ENCODE results near the gene FOXN1.

FOXN1 gene

GRCh38 chr17:28482551-28483199 is 23.5 kb upstream of the FOXN1 start:
- H3K36me3 Mint-ChIP-seq (ENCODE audit: insufficient read depth) = peaks cover 2% of the 10 kb centered on the region
- H3K4me3 Mint-ChIP-seq = no peak overlapping the region
- H3K9me3 Mint-ChIP-seq = no peaks in the 10 kb centered on the region
- ATAC-seq (replicated peaks; ENCODE audit: extremely low read depth, poor library complexity, severe bottlenecking) = no peak
- no peak overlapping the region for H3K27ac Mint-ChIP-seq (ENCODE audit: low read depth)
- H3K27me3 Mint-ChIP-seq = no peaks in the 10 kb centered on the region
- peaks cover 4% of the 10 kb centered on the region for H3K4me1 Mint-ChIP-seq
- no peak for DNase-seq (ENCODE audit: low spot score in 2 of 2)

- no peaks in the 10 kb centered on the region for H3K27me3 Mint-ChIP-seq
- H3K4me3 Mint-ChIP-seq = no peak overlapping the region
- H3K36me3 Mint-ChIP-seq (ENCODE audit: insufficient read depth) = peaks cover 3% of the 10 kb centered on the region
- ATAC-seq (replicated peaks; ENCODE audit: extremely low read depth, poor library complexity, severe bottlenecking) (no peak), DNase-seq (ENCODE audit: low spot score in 2 of 2) (no peak)
- H3K9me3 Mint-ChIP-seq = no peaks in the 10 kb centered on the region
- peaks cover 4% of the 10 kb centered on the region for H3K4me1 Mint-ChIP-seq
- peak overlapping the region; percentile 39 for H3K27ac Mint-ChIP-seq (ENCODE audit: low read depth)
Measured at GRCh38 chr17:28484296-28484695, 21.9 kb upstream of the FOXN1 start.

GRCh38 chr17:28485049-28485448 is 21.1 kb upstream of the FOXN1 start:
- Mint-ChIP-seq H3K9me3 (no peaks in the 10 kb centered on the region), H3K36me3 (ENCODE audit: insufficient read depth) (peaks cover 3% of the 10 kb centered on the region), H3K4me1 (peaks cover 4% of the 10 kb centered on the region), H3K27ac (ENCODE audit: low read depth) (no peak overlapping the region), H3K4me3 (no peak overlapping the region), H3K27me3 (no peaks in the 10 kb centered on the region)
- no peak for DNase-seq (ENCODE audit: low spot score in 2 of 2)
- ATAC-seq (replicated peaks; ENCODE audit: extremely low read depth, poor library complexity, severe bottlenecking) = no peak

- Mint-ChIP-seq H3K27ac (ENCODE audit: low read depth) (no peak overlapping the region), H3K4me1 (peaks cover 4% of the 10 kb centered on the region), H3K36me3 (ENCODE audit: insufficient read depth) (peaks cover 3% of the 10 kb centered on the region), H3K4me3 (no peak overlapping the region), H3K9me3 (no peaks in the 10 kb centered on the region), H3K27me3 (peaks cover 18% of the 10 kb centered on the region)
- ATAC-seq (replicated peaks; ENCODE audit: extremely low read depth, poor library complexity, severe bottlenecking) (no peak), DNase-seq (ENCODE audit: low spot score in 2 of 2) (no peak)
Measured at GRCh38 chr17:28487881-28488532, 18.1 kb upstream of the FOXN1 start.

GRCh38 chr17:28488533-28489276 is 17.4 kb upstream of the FOXN1 start:
- no peaks in the 10 kb centered on the region for H3K9me3 Mint-ChIP-seq
- DNase-seq (ENCODE audit: low spot score in 2 of 2) (no peak), ATAC-seq (replicated peaks; ENCODE audit: extremely low read depth, poor library complexity, severe bottlenecking) (no peak)
- peaks cover 4% of the 10 kb centered on the region for H3K4me1 Mint-ChIP-seq
- no peak overlapping the region for H3K4me3 Mint-ChIP-seq
- H3K36me3 Mint-ChIP-seq (ENCODE audit: insufficient read depth) = peaks cover 2% of the 10 kb centered on the region
- H3K27me3 Mint-ChIP-seq = peaks cover 22% of the 10 kb centered on the region
- no peak overlapping the region for H3K27ac Mint-ChIP-seq (ENCODE audit: low read depth)

GRCh38 chr17:28491286-28491685 is 14.9 kb upstream of the FOXN1 start:
- Mint-ChIP-seq H3K9me3 (no peaks in the 10 kb centered on the region), H3K36me3 (ENCODE audit: insufficient read depth) (peaks cover 2% of the 10 kb centered on the region), H3K4me1 (no peaks in the 10 kb centered on the region), H3K27me3 (peaks cover 22% of the 10 kb centered on the region), H3K4me3 (no peak overlapping the region), H3K27ac (ENCODE audit: low read depth) (no peak overlapping the region)
- DNase-seq (ENCODE audit: low spot score in 2 of 2) = no peak
- no peak for ATAC-seq (replicated peaks; ENCODE audit: extremely low read depth, poor library complexity, severe bottlenecking)

- H3K27ac Mint-ChIP-seq (ENCODE audit: low read depth) = no peak overlapping the region
- ATAC-seq (replicated peaks; ENCODE audit: extremely low read depth, poor library complexity, severe bottlenecking) (no peak), DNase-seq (ENCODE audit: low spot score in 2 of 2) (no peak)
- peaks cover 22% of the 10 kb centered on the region for H3K27me3 Mint-ChIP-seq
- H3K9me3 Mint-ChIP-seq = no peaks in the 10 kb centered on the region
- no peak overlapping the region for H3K4me3 Mint-ChIP-seq
- no peaks in the 10 kb centered on the region for H3K4me1 Mint-ChIP-seq
- H3K36me3 Mint-ChIP-seq (ENCODE audit: insufficient read depth) = peaks cover 2% of the 10 kb centered on the region
Measured at GRCh38 chr17:28491860-28492259, 14.3 kb upstream of the FOXN1 start.

- Mint-ChIP-seq H3K4me3 (no peak overlapping the region), H3K27ac (ENCODE audit: low read depth) (no peak overlapping the region), H3K4me1 (no peaks in the 10 kb centered on the region), H3K9me3 (no peaks in the 10 kb centered on the region), H3K27me3 (peaks cover 22% of the 10 kb centered on the region), H3K36me3 (ENCODE audit: insufficient read depth) (peaks cover 2% of the 10 kb centered on the region)
- no peak for DNase-seq (ENCODE audit: low spot score in 2 of 2)
- ATAC-seq (replicated peaks; ENCODE audit: extremely low read depth, poor library complexity, severe bottlenecking) = no peak
Measured at GRCh38 chr17:28492352-28493310, 13.5 kb upstream of the FOXN1 start.

GRCh38 chr17:28493460-28493859 is 12.7 kb upstream of the FOXN1 start:
- no peak for DNase-seq (ENCODE audit: low spot score in 2 of 2)
- Mint-ChIP-seq H3K36me3 (ENCODE audit: insufficient read depth) (no peaks in the 10 kb centered on the region), H3K9me3 (no peaks in the 10 kb centered on the region), H3K27ac (ENCODE audit: low read depth) (no peak overlapping the region), H3K4me3 (no peak overlapping the region), H3K4me1 (no peaks in the 10 kb centered on the region), H3K27me3 (peaks cover 22% of the 10 kb centered on the region)
- ATAC-seq (replicated peaks; ENCODE audit: extremely low read depth, poor library complexity, severe bottlenecking) = no peak

- Mint-ChIP-seq H3K9me3 (no peaks in the 10 kb centered on the region), H3K4me3 (no peak overlapping the region), H3K27me3 (peaks cover 22% of the 10 kb centered on the region), H3K4me1 (no peaks in the 10 kb centered on the region), H3K36me3 (ENCODE audit: insufficient read depth) (no peaks in the 10 kb centered on the region), H3K27ac (ENCODE audit: low read depth) (no peak overlapping the region)
- DNase-seq (ENCODE audit: low spot score in 2 of 2) = peak; percentile 48 to 70
- ATAC-seq (replicated peaks; ENCODE audit: extremely low read depth, poor library complexity, severe bottlenecking) = peak; percentile 71
Measured at GRCh38 chr17:28494445-28495188, 11.5 kb upstream of the FOXN1 start.

- H3K4me3 Mint-ChIP-seq = no peak overlapping the region
- H3K27ac Mint-ChIP-seq (ENCODE audit: low read depth) = no peak overlapping the region
- H3K4me1 Mint-ChIP-seq = no peaks in the 10 kb centered on the region
- ATAC-seq (replicated peaks; ENCODE audit: extremely low read depth, poor library complexity, severe bottlenecking) (no peak), DNase-seq (ENCODE audit: low spot score in 2 of 2) (no peak)
- no peaks in the 10 kb centered on the region for H3K36me3 Mint-ChIP-seq (ENCODE audit: insufficient read depth)
- peaks cover 22% of the 10 kb centered on the region for H3K27me3 Mint-ChIP-seq
- no peaks in the 10 kb centered on the region for H3K9me3 Mint-ChIP-seq
Measured at GRCh38 chr17:28495635-28496034, 10.5 kb upstream of the FOXN1 start.

GRCh38 chr17:28497931-28498330 is 8.2 kb upstream of the FOXN1 start:
- Mint-ChIP-seq H3K36me3 (ENCODE audit: insufficient read depth) (peaks cover 2% of the 10 kb centered on the region), H3K4me1 (no peaks in the 10 kb centered on the region), H3K9me3 (no peaks in the 10 kb centered on the region), H3K4me3 (no peak overlapping the region), H3K27ac (ENCODE audit: low read depth) (no peak overlapping the region), H3K27me3 (peaks cover 5% of the 10 kb centered on the region)
- ATAC-seq (replicated peaks; ENCODE audit: extremely low read depth, poor library complexity, severe bottlenecking) (no peak), DNase-seq (ENCODE audit: low spot score in 2 of 2) (no peak)

Measured in central memory CD8-positive, alpha-beta T cell (primary cell).